Chondrocyte (in vitro differentiated cells): ENCODE results near the gene LRRK1. TPM values are rescaled to one million over a fixed set of nuclear protein-coding genes. Genes with fewer than 3 reads are reported as not detected.
A peak's percentile ranks its signal among the peaks of the same experiment; 100 is the strongest.

Source experiments
- DNase-seq: peaks from one replicate; pipeline ENCODE4 v3.0.0; 2021; ENCODE audit warnings: mixed read lengths, low spot score
- H3K27ac Mint-ChIP-seq: one replicate; pipeline ENCODE4 v1.8.0; 2021; ENCODE audit warnings: mild to moderate bottlenecking, moderate library complexity, mixed read lengths; ENCODE audit not compliant: unreplicated experiment
- H3K27me3 Mint-ChIP-seq: 2 replicates; pipeline ENCODE4 v1.8.0; 2021; ENCODE audit warnings: low read depth, mixed read lengths
- H3K36me3 Mint-ChIP-seq: 2 replicates; pipeline ENCODE4 v1.8.0; 2021; ENCODE audit warnings: low read depth, mixed read lengths
- H3K4me1 Mint-ChIP-seq: 2 replicates; pipeline ENCODE4 v1.8.0; 2021; ENCODE audit warnings: low read depth, mild to moderate bottlenecking, mixed read lengths
- H3K4me3 Mint-ChIP-seq: one replicate; pipeline ENCODE4 v1.8.0; 2021; ENCODE audit warnings: mild to moderate bottlenecking, moderate library complexity, mixed read lengths; ENCODE audit not compliant: unreplicated experiment
- H3K9me3 Mint-ChIP-seq: 2 replicates; pipeline ENCODE4 v1.8.0; 2021; ENCODE audit warnings: low read depth, mixed read lengths
- CTCF ChIP-seq: fragments of 200-600 bp; sonication (generic); IDR thresholded peaks from 2 replicates; pipeline ENCODE4 v1.5.0; 2021; ENCODE audit warnings: antibody characterized with exemption, mild to moderate bottlenecking, moderate library complexity
- total RNA-seq: library from RNA; stranded (reverse); gene quantifications from 3 replicates; pipeline ENCODE4 v1.2.1, GENCODE V29; 2021

The LRRK1 gene
- total RNA-seq, 1 donor from 2014 or later: 10.1 TPM

- no peaks in the 10 kb centered on the region for H3K27me3 Mint-ChIP-seq
- peaks cover 8% of the 10 kb centered on the region for H3K4me1 Mint-ChIP-seq
- no peak overlapping the region for H3K27ac Mint-ChIP-seq
- peaks cover 4% of the 10 kb centered on the region for H3K36me3 Mint-ChIP-seq
- H3K9me3 Mint-ChIP-seq: peaks cover 6% of the 10 kb centered on the region
- DNase-seq: no peak
- peak; percentile 18 for TF ChIP-seq CTCF
- H3K4me3 Mint-ChIP-seq: no peak overlapping the region
Measured at GRCh38 chr15:100914876-100915275, 4.3 kb upstream of the LRRK1 start.

- Mint-ChIP-seq H3K9me3 (peaks cover 5% of the 10 kb centered on the region), H3K4me3 (peak overlapping the region; percentile 77), H3K27me3 (no peaks in the 10 kb centered on the region), H3K4me1 (peaks cover 10% of the 10 kb centered on the region), H3K27ac (no peak overlapping the region), H3K36me3 (peaks cover 4% of the 10 kb centered on the region)
- DNase-seq: no peak
- TF ChIP-seq CTCF: peak; percentile 88
Measured at GRCh38 chr15:100918034-100918689, 995 bp upstream of the LRRK1 start.

GRCh38 chr15:100919481-100920405 lies 586 bp downstream of the LRRK1 start:
- H3K4me1 Mint-ChIP-seq: peaks cover 10% of the 10 kb centered on the region
- peak overlapping the region; percentile 68 for H3K4me3 Mint-ChIP-seq
- no peak overlapping the region for H3K27ac Mint-ChIP-seq
- no peaks in the 10 kb centered on the region for H3K9me3 Mint-ChIP-seq
- no peak for DNase-seq
- TF ChIP-seq CTCF: no peak
- peaks cover under 1% of the 10 kb centered on the region for H3K36me3 Mint-ChIP-seq
- H3K27me3 Mint-ChIP-seq: no peaks in the 10 kb centered on the region

DNA sequence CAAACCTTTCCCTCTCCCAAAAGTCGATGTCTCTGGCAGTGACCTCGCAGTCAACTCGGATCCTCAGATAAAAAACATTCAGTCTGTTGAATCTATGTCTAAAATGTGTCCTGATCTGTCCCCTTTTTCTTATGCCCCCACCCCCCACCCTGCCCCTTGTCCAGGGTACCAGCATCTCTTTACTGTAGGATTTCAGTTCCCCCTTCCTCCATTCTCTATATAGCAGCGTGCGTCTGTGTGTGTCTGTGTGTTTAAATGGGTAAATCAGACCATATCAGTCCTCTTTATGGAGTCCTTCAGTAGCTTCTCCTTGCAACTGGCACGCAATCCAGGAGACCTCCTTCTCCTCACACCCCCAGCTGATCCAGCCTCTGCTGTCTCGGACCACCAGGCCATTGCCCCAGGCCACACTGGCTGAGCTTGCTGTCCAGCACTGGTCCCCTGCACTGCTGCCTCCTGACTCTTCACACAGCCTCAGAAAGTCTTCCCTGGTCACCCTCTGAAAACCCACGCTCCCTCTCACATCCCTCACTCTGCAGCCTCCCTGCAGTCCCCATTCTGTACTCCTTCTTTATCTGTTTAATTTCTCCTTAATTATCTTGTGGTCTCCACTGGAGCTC lies 1.5 kb downstream of the LRRK1 start:
- Mint-ChIP-seq H3K4me1 (peaks cover 10% of the 10 kb centered on the region), H3K36me3 (peaks cover 2% of the 10 kb centered on the region), H3K27ac (no peak overlapping the region), H3K9me3 (no peaks in the 10 kb centered on the region), H3K4me3 (peak overlapping the region; percentile 27), H3K27me3 (no peaks in the 10 kb centered on the region)
- no peak for TF ChIP-seq CTCF
- no peak for DNase-seq
